HepG2 (cell line): ENCODE results near the gene SATB2. TPM values are rescaled to one million over a fixed set of nuclear protein-coding genes. Genes with fewer than 3 reads are reported as not detected.

Source experiments
- DMAP1 ChIP-seq: IDR thresholded peaks from 2 replicates; pipeline ENCODE4 v1.6.1; 2016
- ESRRA ChIP-seq: sonication (generic); formaldehyde crosslinking; IDR thresholded peaks from 2 replicates; pipeline ENCODE4 v1.5.1; 2020; ENCODE audit warnings: mild to moderate bottlenecking, low read depth, missing genetic modification reagents
- FOXO1 ChIP-seq: sonication (generic); formaldehyde crosslinking; IDR thresholded peaks from 2 replicates; pipeline ENCODE4 v1.4.0; 2020; ENCODE audit warnings: missing genetic modification reagents
- GTF2F1 ChIP-seq: fragments of 150-350 bp; IDR thresholded peaks from 2 replicates; pipeline ENCODE4 v1.6.1; 2014; ENCODE audit warnings: low read length
- SNAI1 ChIP-seq: sonication (generic); formaldehyde crosslinking; IDR thresholded peaks from 2 replicates; pipeline ENCODE4 v1.5.0; 2020; ENCODE audit warnings: mild to moderate bottlenecking, missing genetic modification reagents, borderline replicate concordance
- TGIF2 ChIP-seq: IDR thresholded peaks from 2 replicates; pipeline ENCODE4 v1.6.1; 2016; ENCODE audit warnings: control low read depth, missing compliant biosample characterization
- TOPORS ChIP-seq: sonication (generic); formaldehyde crosslinking; IDR thresholded peaks from 2 replicates; pipeline ENCODE4 v1.8.0; 2023; ENCODE audit warnings: mild to moderate bottlenecking, missing genetic modification reagents
- ZNF10 ChIP-seq: sonication (generic); formaldehyde crosslinking; IDR thresholded peaks from 2 replicates; pipeline ENCODE4 v1.4.0; 2020; ENCODE audit warnings: mild to moderate bottlenecking, low read depth, missing genetic modification reagents, borderline replicate concordance
- ZNF263 ChIP-seq: sonication (generic); formaldehyde crosslinking; IDR thresholded peaks from 2 replicates; pipeline ENCODE4 v1.4.0; 2020; ENCODE audit warnings: missing genetic modification reagents
- ZNF546 ChIP-seq: sonication (generic); formaldehyde crosslinking; conservative IDR thresholded peaks from 2 replicates; pipeline ENCODE4 v1.8.1; 2023; ENCODE audit warnings: mild to moderate bottlenecking, missing genetic modification reagents
- ZNF609 ChIP-seq: sonication (generic); formaldehyde crosslinking; IDR thresholded peaks from 2 replicates; pipeline ENCODE4 v1.4.0; 2020; ENCODE audit warnings: mild to moderate bottlenecking, missing genetic modification reagents, borderline replicate concordance
- ZNF788 ChIP-seq: sonication (generic); formaldehyde crosslinking; IDR thresholded peaks from 2 replicates; pipeline ENCODE4 v1.5.0; 2020; ENCODE audit warnings: mild to moderate bottlenecking, missing genetic modification reagents, borderline replicate concordance
- polyA plus RNA-seq, 8 experiments: library from polyadenylated mRNA; depleted of rRNA in 3 of 8; stranded (reverse) in 7 of 8; unstranded in 1 of 8; fragments of >200 nt; fragmentation: Illumina TruSeq in 4 of 8; extraction: Trizol in 4 of 8; gene quantifications; 2 replicates each; pipeline versions ENCODE4 v1.2.1 to v1.2.3, GENCODE V29; 2011 to 2016; ENCODE audit warnings: low read depth in 4 of 8, missing spikeins in 1 of 8, mixed read lengths in 1 of 8; ENCODE audit not compliant: insufficient read depth in 1 of 8
- total RNA-seq, 5 experiments: library from RNA; depleted of rRNA; stranded (reverse); fragments of >200 nt; fragmentation: Illumina TruSeq; extraction: Trizol; gene quantifications; 2 replicates each; pipeline ENCODE4 v1.2.3, GENCODE V29; 2016; ENCODE audit warnings: low read depth in 1 of 5
- TF ChIP-seq, protein P1 (sequence below): sonication (generic); formaldehyde crosslinking; IDR thresholded peaks from 2 replicates; pipeline ENCODE4 v1.4.0; 2020; ENCODE audit warnings: missing genetic modification reagents
- TF ChIP-seq, protein P2 (sequence below): sonication (generic); formaldehyde crosslinking; IDR thresholded peaks from 2 replicates; pipeline ENCODE4 v1.4.0; 2020; ENCODE audit warnings: mild to moderate bottlenecking, missing genetic modification reagents
- TF ChIP-seq, protein P3 (sequence below): sonication (generic); IDR thresholded peaks from 2 replicates; pipeline ENCODE4 v1.6.1; 2016; ENCODE audit warnings: low read depth, borderline replicate concordance

Gene SATB2
- total and polyA plus RNA-seq, 2 of the 13 experiments (the other 11 are each of a cell fraction or from before 2014, with no cell fraction given), result 2.5 to 5.5 TPM

DNA sequence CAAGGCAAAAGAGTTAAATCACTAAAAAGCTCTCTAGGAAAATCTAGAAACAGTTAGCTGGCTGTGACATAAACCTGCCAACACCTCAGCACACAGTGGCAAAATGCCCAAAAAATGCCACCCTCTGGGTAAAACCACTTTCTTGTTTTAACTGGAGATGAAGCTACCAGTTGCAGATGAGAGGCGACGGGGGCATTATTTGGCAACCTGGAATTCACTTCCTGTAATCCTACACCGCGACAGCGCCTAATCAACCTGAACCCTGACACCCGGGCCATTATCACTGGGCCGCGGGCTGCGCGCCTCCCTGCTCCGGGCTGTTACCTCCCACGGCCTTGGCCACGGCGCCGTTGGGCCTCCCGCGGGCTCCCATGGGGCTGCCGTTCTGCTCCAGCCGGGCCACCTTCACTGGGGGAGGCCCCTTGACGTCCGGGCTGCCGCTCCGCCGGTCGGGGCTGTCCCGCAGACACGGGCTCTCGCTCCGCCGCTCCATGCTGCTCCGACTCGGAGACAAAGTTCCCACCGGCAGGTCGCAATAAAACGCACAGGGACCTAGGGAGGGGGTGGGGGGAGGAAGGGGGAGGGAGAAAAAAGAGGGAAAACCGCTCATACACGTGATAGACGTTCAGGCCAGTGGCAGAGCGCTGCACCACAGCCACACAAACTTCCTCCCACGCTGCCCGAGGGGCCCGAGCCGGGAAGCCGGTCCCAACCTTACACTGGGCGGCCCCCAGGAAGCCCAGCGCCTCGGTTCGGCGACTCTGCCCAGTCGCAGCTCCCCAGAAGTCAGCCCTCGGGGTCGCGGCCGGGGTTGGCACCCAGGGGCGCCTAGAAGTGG lies 2.0 kb downstream of the SATB2 start (continued):
- TF ChIP-seq, protein P1, sequence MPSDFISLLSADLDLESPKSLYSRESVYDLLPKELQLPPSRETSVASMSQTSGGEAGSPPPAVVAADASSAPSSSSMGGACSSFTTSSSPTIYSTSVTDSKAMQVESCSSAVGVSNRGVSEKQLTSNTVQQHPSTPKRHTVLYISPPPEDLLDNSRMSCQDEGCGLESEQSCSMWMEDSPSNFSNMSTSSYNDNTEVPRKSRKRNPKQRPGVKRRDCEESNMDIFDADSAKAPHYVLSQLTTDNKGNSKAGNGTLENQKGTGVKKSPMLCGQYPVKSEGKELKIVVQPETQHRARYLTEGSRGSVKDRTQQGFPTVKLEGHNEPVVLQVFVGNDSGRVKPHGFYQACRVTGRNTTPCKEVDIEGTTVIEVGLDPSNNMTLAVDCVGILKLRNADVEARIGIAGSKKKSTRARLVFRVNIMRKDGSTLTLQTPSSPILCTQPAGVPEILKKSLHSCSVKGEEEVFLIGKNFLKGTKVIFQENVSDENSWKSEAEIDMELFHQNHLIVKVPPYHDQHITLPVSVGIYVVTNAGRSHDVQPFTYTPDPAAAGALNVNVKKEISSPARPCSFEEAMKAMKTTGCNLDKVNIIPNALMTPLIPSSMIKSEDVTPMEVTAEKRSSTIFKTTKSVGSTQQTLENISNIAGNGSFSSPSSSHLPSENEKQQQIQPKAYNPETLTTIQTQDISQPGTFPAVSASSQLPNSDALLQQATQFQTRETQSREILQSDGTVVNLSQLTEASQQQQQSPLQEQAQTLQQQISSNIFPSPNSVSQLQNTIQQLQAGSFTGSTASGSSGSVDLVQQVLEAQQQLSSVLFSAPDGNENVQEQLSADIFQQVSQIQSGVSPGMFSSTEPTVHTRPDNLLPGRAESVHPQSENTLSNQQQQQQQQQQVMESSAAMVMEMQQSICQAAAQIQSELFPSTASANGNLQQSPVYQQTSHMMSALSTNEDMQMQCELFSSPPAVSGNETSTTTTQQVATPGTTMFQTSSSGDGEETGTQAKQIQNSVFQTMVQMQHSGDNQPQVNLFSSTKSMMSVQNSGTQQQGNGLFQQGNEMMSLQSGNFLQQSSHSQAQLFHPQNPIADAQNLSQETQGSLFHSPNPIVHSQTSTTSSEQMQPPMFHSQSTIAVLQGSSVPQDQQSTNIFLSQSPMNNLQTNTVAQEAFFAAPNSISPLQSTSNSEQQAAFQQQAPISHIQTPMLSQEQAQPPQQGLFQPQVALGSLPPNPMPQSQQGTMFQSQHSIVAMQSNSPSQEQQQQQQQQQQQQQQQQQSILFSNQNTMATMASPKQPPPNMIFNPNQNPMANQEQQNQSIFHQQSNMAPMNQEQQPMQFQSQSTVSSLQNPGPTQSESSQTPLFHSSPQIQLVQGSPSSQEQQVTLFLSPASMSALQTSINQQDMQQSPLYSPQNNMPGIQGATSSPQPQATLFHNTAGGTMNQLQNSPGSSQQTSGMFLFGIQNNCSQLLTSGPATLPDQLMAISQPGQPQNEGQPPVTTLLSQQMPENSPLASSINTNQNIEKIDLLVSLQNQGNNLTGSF, result peak; percentile 49; the same call in 1 of the 2 replicates
- TF ChIP-seq GTF2F1 (no peak), ZNF10 (CRISPR knock-in tag) (no peak), TGIF2 (CRISPR knock-in tag) (peak; percentile 66; the same call in 1 of the 2 replicates), TOPORS (CRISPR knock-in tag) (no peak), SNAI1 (CRISPR knock-in tag) (peak; percentile 71; the same call in 1 of the 2 replicates), ZNF546 (CRISPR knock-in tag) (0 out of 2 replicates have a peak, but pooled peaks have one; percentile 28), ESRRA (CRISPR knock-in tag) (no peak), ZNF609 (no peak), FOXO1 (CRISPR knock-in tag) (no peak; the same call in 1 of the 2 replicates), DMAP1 (CRISPR knock-in tag) (peak; percentile 79; the same call in 1 of the 2 replicates), ZNF263 (peak; percentile 66), ZNF788 (CRISPR knock-in tag) (peak; percentile 81; the same call in 1 of the 2 replicates)
- TF ChIP-seq, protein P2, sequence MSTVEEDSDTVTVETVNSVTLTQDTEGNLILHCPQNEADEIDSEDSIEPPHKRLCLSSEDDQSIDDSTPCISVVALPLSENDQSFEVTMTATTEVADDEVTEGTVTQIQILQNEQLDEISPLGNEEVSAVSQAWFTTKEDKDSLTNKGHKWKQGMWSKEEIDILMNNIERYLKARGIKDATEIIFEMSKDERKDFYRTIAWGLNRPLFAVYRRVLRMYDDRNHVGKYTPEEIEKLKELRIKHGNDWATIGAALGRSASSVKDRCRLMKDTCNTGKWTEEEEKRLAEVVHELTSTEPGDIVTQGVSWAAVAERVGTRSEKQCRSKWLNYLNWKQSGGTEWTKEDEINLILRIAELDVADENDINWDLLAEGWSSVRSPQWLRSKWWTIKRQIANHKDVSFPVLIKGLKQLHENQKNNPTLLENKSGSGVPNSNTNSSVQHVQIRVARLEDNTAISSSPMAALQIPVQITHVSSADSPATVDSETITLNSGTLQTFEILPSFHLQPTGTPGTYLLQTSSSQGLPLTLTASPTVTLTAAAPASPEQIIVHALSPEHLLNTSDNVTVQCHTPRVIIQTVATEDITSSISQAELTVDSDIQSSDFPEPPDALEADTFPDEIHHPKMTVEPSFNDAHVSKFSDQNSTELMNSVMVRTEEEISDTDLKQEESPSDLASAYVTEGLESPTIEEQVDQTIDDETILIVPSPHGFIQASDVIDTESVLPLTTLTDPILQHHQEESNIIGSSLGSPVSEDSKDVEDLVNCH, result no peak
- TF ChIP-seq, protein P3, sequence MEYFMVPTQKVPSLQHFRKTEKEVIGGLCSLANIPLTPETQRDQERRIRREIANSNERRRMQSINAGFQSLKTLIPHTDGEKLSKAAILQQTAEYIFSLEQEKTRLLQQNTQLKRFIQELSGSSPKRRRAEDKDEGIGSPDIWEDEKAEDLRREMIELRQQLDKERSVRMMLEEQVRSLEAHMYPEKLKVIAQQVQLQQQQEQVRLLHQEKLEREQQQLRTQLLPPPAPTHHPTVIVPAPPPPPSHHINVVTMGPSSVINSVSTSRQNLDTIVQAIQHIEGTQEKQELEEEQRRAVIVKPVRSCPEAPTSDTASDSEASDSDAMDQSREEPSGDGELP, result peak; percentile 57; the same call in 1 of the 2 replicates
